A549 (cell line): ENCODE results near the gene ADA.

Source experiments
- CTCF ChIP-seq: fragments of >200 bp; sonication (Bioruptor Twin); formaldehyde crosslinking; IDR thresholded peaks from 3 replicates; pipeline ENCODE4 v1.5.1; 2016
- JUNB ChIP-seq: fragments of >200 bp; sonication (Bioruptor Twin); formaldehyde crosslinking; IDR thresholded peaks from 2 replicates; pipeline ENCODE4 v1.6.1; 2016
- KDM1A ChIP-seq: fragments of 200-600 bp; sonication (generic); IDR thresholded peaks from 2 replicates; pipeline ENCODE4 v1.6.1; 2016; ENCODE audit warnings: low read depth, mild to moderate bottlenecking
- MAFK ChIP-seq: fragments of 450-650 bp; IDR thresholded peaks from 2 replicates; pipeline ENCODE4 v1.6.1; 2014; ENCODE audit not compliant: partially characterized antibody
- POLR2A ChIP-seq: IDR thresholded peaks from 2 replicates; pipeline ENCODE4 v1.6.1; 2012; ENCODE audit warnings: mild to moderate bottlenecking, low read length
- POLR2AphosphoS2 ChIP-seq: conservative IDR thresholded peaks from 2 replicates; pipeline ENCODE4 v1.6.1; 2012; ENCODE audit warnings: low read length, improper control_type of control experiment, inconsistent platforms
- RAD21 ChIP-seq, 2 experiments: fragments of >200 bp in 1 of 2; sonication (Bioruptor Twin) in 1 of 2; formaldehyde crosslinking in 1 of 2; IDR thresholded peaks in 1 of 2; conservative IDR thresholded peaks in 1 of 2; 2 replicates in 1 of 2; 3 replicates in 1 of 2; pipeline ENCODE4 v1.6.1; 2012 to 2018; ENCODE audit warnings: inconsistent platforms in 1 of 2
- TF ChIP-seq, protein P1 (sequence below): fragments of 450-650 bp; IDR thresholded peaks from 2 replicates; pipeline ENCODE4 v1.6.1; 2014; ENCODE audit warnings: antibody characterized with exemption

DNA sequence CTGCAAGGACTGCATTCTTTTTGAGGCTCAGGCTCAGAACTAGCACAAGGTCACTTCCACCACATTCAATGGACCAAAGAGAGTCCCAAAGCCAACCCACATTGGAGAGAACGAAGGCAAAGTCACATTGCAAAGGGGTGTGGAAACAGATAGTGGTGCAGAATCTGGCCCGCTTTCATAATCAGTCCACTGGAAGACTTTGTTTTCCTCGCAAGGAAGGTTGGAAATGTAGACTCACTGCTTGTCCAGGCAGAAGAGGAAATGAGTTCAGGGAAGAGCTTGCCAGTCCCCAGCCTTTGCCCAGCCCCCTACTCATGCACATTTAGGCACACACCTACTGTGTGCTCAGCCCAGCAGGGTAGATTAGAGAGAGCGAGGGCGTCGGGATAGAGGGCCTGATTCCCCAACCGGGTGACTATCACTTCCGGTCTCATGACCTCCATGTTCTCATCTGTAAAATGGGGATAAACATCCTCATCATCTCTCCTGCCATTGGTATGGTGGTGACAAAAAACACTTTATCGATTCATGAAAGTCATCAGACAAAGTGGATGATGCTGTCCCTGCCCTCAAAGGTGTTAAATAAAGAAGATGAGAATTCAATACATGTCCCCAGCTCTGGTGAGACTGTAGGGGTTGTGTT lies 39.4 kb upstream of the ADA start:
- TF ChIP-seq CTCF (no peak), POLR2A (no peak), KDM1A (no peak), POLR2AphosphoS2 (no peak), MAFK (no peak), RAD21 (conservative IDR thresholded peaks at IDR 0.05 in 1 of 2, IDR thresholded peaks at IDR 0.05 in 1 of 2) (no peak), JUNB (no peak)
- TF ChIP-seq, protein P1, sequence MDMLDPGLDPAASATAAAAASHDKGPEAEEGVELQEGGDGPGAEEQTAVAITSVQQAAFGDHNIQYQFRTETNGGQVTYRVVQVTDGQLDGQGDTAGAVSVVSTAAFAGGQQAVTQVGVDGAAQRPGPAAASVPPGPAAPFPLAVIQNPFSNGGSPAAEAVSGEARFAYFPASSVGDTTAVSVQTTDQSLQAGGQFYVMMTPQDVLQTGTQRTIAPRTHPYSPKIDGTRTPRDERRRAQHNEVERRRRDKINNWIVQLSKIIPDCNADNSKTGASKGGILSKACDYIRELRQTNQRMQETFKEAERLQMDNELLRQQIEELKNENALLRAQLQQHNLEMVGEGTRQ = no peak
